HCT116 (cell line): ENCODE measurements around the gene STYXL1. TPM values are rescaled to one million over a fixed set of nuclear protein-coding genes. Genes with fewer than 3 reads are reported as not detected.
"Not testable (repeated sequence)": the region's sequence is repeated elsewhere in the genome, so short reads cannot be mapped to it uniquely, and the experiment has no call there.

ENCODE experiments used
- ATAC-seq: fragments of 200-7000 bp; cut with Tn5 transposase; 2 replicates; pipeline ENCODE4 v1.9.1; 2020; ENCODE audit warnings: mild to moderate bottlenecking, moderate library complexity
- BruUV-seq: library from RNA; stranded (reverse); fragments of 400-500 nt; replicated peaks from 2 replicates; lab custom pipeline; 2021; lab: Mats Ljungman, UMichigan
- CTCF ChIA-PET: fragments of 300-600 bp; sonication (Branson Sonifier 250); formaldehyde crosslinking; loops from one replicate; lab custom pipeline; 2021; ENCODE audit warnings: antibody characterized with exemption; lab: Charles Lee
- POLR2A ChIA-PET: fragments of 300-600, 350-600 bp; sonication (Branson Sonifier 250); formaldehyde crosslinking; loops from one replicate; lab custom pipeline; 2021; ENCODE audit warnings: antibody characterized with exemption; lab: Charles Lee
- RAD21 ChIA-PET, 2 experiments: fragments of 300-600 bp; sonication (Branson Sonifier 250); formaldehyde crosslinking; loops; one replicate each; lab custom pipeline; 2023; ENCODE audit warnings: low total read pairs in 2 of 2; ENCODE audit not compliant: uncharacterized antibody in 2 of 2, unreplicated experiment in 2 of 2, low non-redundant PET in 1 of 2; lab: Charles Lee
- DNase-seq: peaks from one replicate; pipeline ENCODE4 v3.0.0-alpha.2; 2010; ENCODE audit warnings: low read depth, low spot score
- H2AFZ ChIP-seq: fragments of 200-600 bp; shearing (Covaris generic), sonication (generic); 2 replicates; pipeline ENCODE4 v1.6.1; 2017; ENCODE audit warnings: low read depth, mixed run types, mixed read lengths, antibody characterized with exemption, low read length; ENCODE audit not compliant: poor library complexity, severe bottlenecking
- H3K27ac ChIP-seq: 2 replicates; pipeline ENCODE4 v1.5.1; 2012; ENCODE audit warnings: low read depth, low read length
- H3K27me3 ChIP-seq: fragments of 200-600 bp; sonication (generic); 2 replicates; pipeline ENCODE4 v1.6.1; 2016; ENCODE audit warnings: mixed run types, low read length, mixed read lengths; ENCODE audit not compliant: insufficient read depth
- H3K36me3 ChIP-seq, 2 experiments: fragments of 200-500 bp in 1 of 2; fragments of 200-600 bp in 1 of 2; sonication (Bioruptor generic) in 1 of 2; sonication (generic) in 1 of 2; 2 replicates each; pipeline versions ENCODE4 v1.5.1 to v1.6.1; 2014 to 2016; ENCODE audit warnings: low read length in 2 of 2, inconsistent platforms in 1 of 2, mixed read lengths in 1 of 2, mixed run types in 1 of 2; ENCODE audit not compliant: insufficient read depth in 2 of 2, control insufficient read depth in 1 of 2
- H3K4me1 ChIP-seq, 2 experiments: fragments of 200-600 bp in 1 of 2; sonication (generic) in 1 of 2; 2 replicates each; pipeline versions ENCODE4 v1.5.1 to v1.6.1; 2012 to 2017; ENCODE audit warnings: low read length in 2 of 2, inconsistent platforms in 1 of 2, mild to moderate bottlenecking in 1 of 2, mixed read lengths in 1 of 2, mixed run types in 1 of 2, moderate library complexity in 1 of 2; ENCODE audit not compliant: insufficient read depth in 2 of 2, control insufficient read depth in 1 of 2
- H3K4me2 ChIP-seq: fragments of 200-600 bp; sonication (generic); 2 replicates; pipeline ENCODE4 v1.6.1; 2017; ENCODE audit warnings: mixed run types, low read length, mixed read lengths
- H3K4me3 ChIP-seq, 2 experiments: fragments of 200-600 bp in 1 of 2; sonication (generic) in 1 of 2; replicated peaks in 1 of 2; 2 replicates each; pipeline ENCODE4 v1.5.1; 2011 to 2016; ENCODE audit warnings: low read length in 2 of 2, control low read depth in 1 of 2, low read depth in 1 of 2, mild to moderate bottlenecking in 1 of 2, mixed read lengths in 1 of 2, mixed run types in 1 of 2
- H3K79me2 ChIP-seq: fragments of 200-600 bp; sonication (generic); 2 replicates; pipeline ENCODE4 v1.6.1; 2017; ENCODE audit warnings: mild to moderate bottlenecking, mixed run types, low read length, moderate library complexity, mixed read lengths; ENCODE audit not compliant: insufficient read depth
- H3K9ac ChIP-seq: fragments of 200-600 bp; sonication (generic); 2 replicates; pipeline ENCODE4 v1.6.1; 2016; ENCODE audit warnings: low read length, mixed read lengths
- H3K9me2 ChIP-seq: fragments of 200-600 bp; sonication (generic), shearing (Covaris generic); 2 replicates; pipeline ENCODE4 v1.6.1; 2017; ENCODE audit warnings: mixed run types, mild to moderate bottlenecking, moderate library complexity; ENCODE audit not compliant: insufficient read depth
- H3K9me3 ChIP-seq, 2 experiments: fragments of 200-500 bp in 1 of 2; fragments of 200-600 bp in 1 of 2; sonication (Bioruptor generic) in 1 of 2; sonication (generic) in 1 of 2; 2 replicates each; pipeline ENCODE4 v1.6.1; 2014 to 2017; ENCODE audit warnings: low read length in 2 of 2, mixed read lengths in 2 of 2, inconsistent platforms in 1 of 2, low read depth in 1 of 2, mild to moderate bottlenecking in 1 of 2, mixed run types in 1 of 2, moderate library complexity in 1 of 2; ENCODE audit not compliant: control insufficient read depth in 1 of 2, insufficient read depth in 1 of 2
- H4K20me1 ChIP-seq: fragments of 200-600 bp; sonication (generic), shearing (Covaris generic); 2 replicates; pipeline ENCODE4 v1.6.1; 2017; ENCODE audit warnings: mixed run types, mild to moderate bottlenecking, moderate library complexity; ENCODE audit not compliant: insufficient read depth
- CBX3 ChIP-seq: IDR thresholded peaks from 2 replicates; pipeline ENCODE4 v1.6.1; 2012; ENCODE audit warnings: low read depth
- EGR1 ChIP-seq: IDR thresholded peaks from 2 replicates; pipeline ENCODE4 v1.6.1; 2012; ENCODE audit warnings: low read depth
- EZH2 ChIP-seq: fragments of 200-600 bp; sonication (generic); IDR thresholded peaks from 2 replicates; pipeline ENCODE4 v1.6.1; 2017; ENCODE audit warnings: antibody characterized with exemption, mixed run types
- POLR2A ChIP-seq: IDR thresholded peaks from 2 replicates; pipeline ENCODE4 v1.7.0; 2011; ENCODE audit warnings: borderline replicate concordance; ENCODE audit not compliant: insufficient read depth, insufficient read length; ENCODE audit errors: extremely low read depth
- RAD21 ChIP-seq: IDR thresholded peaks from 2 replicates; pipeline ENCODE4 v1.6.1; 2012; ENCODE audit warnings: low read depth, mild to moderate bottlenecking
- SIN3A ChIP-seq: IDR thresholded peaks from 2 replicates; pipeline ENCODE4 v1.6.1; 2012; ENCODE audit warnings: low read depth
- SP1 ChIP-seq: IDR thresholded peaks from 2 replicates; pipeline ENCODE4 v1.6.1; 2012; ENCODE audit warnings: low read depth
- SRF ChIP-seq: IDR thresholded peaks from 2 replicates; pipeline ENCODE4 v1.6.1; 2012; ENCODE audit warnings: low read depth
- TCF7L2 ChIP-seq: IDR thresholded peaks from 2 replicates; pipeline ENCODE4 v1.7.0; 2011; ENCODE audit warnings: borderline replicate concordance, inconsistent platforms; ENCODE audit not compliant: insufficient read depth, insufficient read length; ENCODE audit errors: extremely low read depth
- ZNF274 ChIP-seq: fragments of 200-500 bp; sonication (Bioruptor generic); IDR thresholded peaks from 2 replicates; pipeline ENCODE4 v1.6.1; 2014; ENCODE audit warnings: mild to moderate bottlenecking, low read depth, low read length, inconsistent platforms
- intact Hi-C: fragments of 100-400 bp; cut with micrococcal nuclease; formaldehyde crosslinking; loops from 2 replicates; pipeline ENCODE4 v1.10.0; 2022
- total RNA-seq: library from RNA; stranded (reverse); gene quantifications from one replicate; pipeline ENCODE4 v1.2.1, GENCODE V29; 2021; ENCODE audit not compliant: unreplicated experiment

The STYXL1 gene
- total RNA-seq, 1 experiment from 2014 or later, result 32.5 TPM

DNA sequence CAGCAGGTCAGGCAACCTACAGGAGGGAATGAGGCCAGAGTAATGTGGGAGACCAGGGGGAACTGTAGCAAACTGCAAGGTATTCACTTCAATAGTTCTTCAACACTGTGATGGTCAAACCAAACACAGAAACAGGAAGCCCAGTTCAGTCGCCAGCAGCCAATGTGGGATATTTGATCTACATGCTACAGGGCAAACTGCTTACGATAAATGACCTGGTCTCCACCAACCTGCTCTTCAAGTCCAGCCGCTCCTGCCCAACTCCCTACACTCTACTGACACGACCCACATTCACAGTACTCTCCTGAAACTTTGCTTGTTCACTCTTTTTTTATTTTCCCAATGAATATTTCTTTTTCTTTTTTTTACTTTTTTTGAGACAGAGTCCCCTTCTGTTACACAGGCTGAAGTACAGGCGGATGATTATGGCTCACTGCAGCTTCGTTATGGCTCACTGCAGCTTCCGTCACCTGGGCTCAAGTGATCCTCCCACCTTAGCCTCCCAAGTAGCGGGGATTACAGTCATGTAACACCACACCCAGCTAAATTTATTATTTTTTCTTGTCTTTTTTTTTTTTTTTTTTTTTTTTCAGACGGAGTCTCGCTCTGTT is 42.2 kb upstream of the STYXL1 start:
- no peaks in the 10 kb centered on the region for H3K27me3 ChIP-seq
- ChIA-PET CTCF (no interaction called here), RAD21 (interaction anchor here in 1 of 2 experiments (0.7 kb wide), 1 partner anchor 124 kb away, joined by 5 read pairs; no protein-coding TSS in a partner anchor), POLR2A (no interaction called here)
- BruUV-seq, result no TSS peak
- no peaks in the 10 kb centered on the region for H4K20me1 ChIP-seq
- H3K4me2 ChIP-seq, result no peak overlapping the region
- no peaks in the 10 kb centered on the region for H3K79me2 ChIP-seq
- H3K36me3 ChIP-seq, result no peaks in the 10 kb centered on the region
- H3K27ac ChIP-seq, result no peak overlapping the region
- H3K9me2 ChIP-seq, result no peaks in the 10 kb centered on the region
- H3K9me3 ChIP-seq, result no peaks in the 10 kb centered on the region
- H3K4me1 ChIP-seq, result peaks cover 11 to 27% of the 10 kb centered on the region in 2 experiments; a peak in 3 of 4 replicates
- H2AFZ ChIP-seq, result no peak overlapping the region
- H3K4me3 ChIP-seq, result no peak overlapping the region
- intact Hi-C loops, result no loop called here
- TF ChIP-seq POLR2A, result no peak
- TF ChIP-seq EZH2, result no peak
- no peak for TF ChIP-seq ZNF274
- TF ChIP-seq SP1, result no peak
- no peak for TF ChIP-seq EGR1
- TF ChIP-seq SIN3A, result no peak
- TF ChIP-seq CBX3, result no peak
- no peak for TF ChIP-seq TCF7L2
- no peak for TF ChIP-seq RAD21
- no peak for DNase-seq
- no peak for ATAC-seq
- H3K9ac ChIP-seq, result no peak overlapping the region

DNA sequence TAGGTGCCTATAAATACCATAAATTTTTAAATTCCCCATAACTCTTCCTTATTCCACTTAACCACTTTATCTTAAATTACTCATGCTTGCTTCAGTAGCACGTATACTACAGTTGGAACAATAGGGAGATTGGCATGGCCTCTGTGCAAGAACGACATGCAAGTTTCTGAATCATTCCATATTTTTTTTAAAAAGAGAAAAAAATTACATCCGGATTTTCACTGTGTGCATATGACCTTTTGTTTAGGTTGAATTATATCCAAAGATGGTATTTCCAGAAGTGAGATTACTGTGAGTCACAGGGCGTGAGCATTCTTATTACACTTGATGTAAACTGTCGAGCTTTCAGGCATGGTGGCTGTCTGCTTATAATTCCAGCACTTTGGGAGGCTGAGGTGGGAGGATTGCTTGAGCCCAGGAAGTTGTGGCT is 39.6 kb upstream of the STYXL1 start:
- H3K4me3 ChIP-seq, BruUV-seq, H3K27ac ChIP-seq, intact Hi-C loops, H3K79me2 ChIP-seq, CTCF ChIA-PET, RAD21 ChIA-PET, DNase-seq, H4K20me1 ChIP-seq: not testable (repeated sequence)
- peak overlapping the region; percentile 66 for H3K4me2 ChIP-seq
- ATAC-seq, result peak; percentile 38; the same call in 1 of the 2 replicates
- 0 out of 2 replicates have a peak, but pooled peaks have one; percentile 38 for TF ChIP-seq SRF
- TF ChIP-seq, all 23 proteins: peak for 1; not testable (repeated sequence) for 22
- H3K9me2 ChIP-seq, H3K27me3 ChIP-seq, POLR2A ChIA-PET, H3K9ac ChIP-seq, H3K36me3 ChIP-seq, H3K9me3 ChIP-seq: not testable (repeated sequence)
- Histone ChIP-seq H2AFZ (peak overlapping the region; percentile 89), H3K4me1 (peaks cover 11 to 27% of the 10 kb centered on the region in 2 experiments; a peak in 3 of 4 replicates)
